LNCaP clone FGC (cell line): Measurements from ENCODE around the gene TMEM179.

Experiments
- DNase-seq: peaks from one replicate; pipeline ENCODE4 v3.0.0-alpha.2; 2011; ENCODE audit warnings: low read depth
- H3K4me3 ChIP-seq: 2 replicates; pipeline ENCODE4 v1.5.1; 2011; ENCODE audit warnings: mild to moderate bottlenecking, low read depth, low read length, control low read depth
- CTCF ChIP-seq: IDR thresholded peaks from 2 replicates; pipeline ENCODE4 v1.5.1; 2012; ENCODE audit warnings: mild to moderate bottlenecking; ENCODE audit not compliant: control insufficient read depth, insufficient read depth; ENCODE audit errors: extremely low read depth

TMEM179 gene

GRCh38 chr14:104579507-104579906 is 25.1 kb downstream of the TMEM179 start, which contains the start of gene C14orf180:
C14orf180 (plus strand) TSS chr14:104579764; CDS start chr14:104586431, 6,667 bp downstream.
- DNase-seq = no peak
- TF ChIP-seq CTCF = no peak
- H3K4me3 ChIP-seq = no peak within 1 kb of the TSS

DNA sequence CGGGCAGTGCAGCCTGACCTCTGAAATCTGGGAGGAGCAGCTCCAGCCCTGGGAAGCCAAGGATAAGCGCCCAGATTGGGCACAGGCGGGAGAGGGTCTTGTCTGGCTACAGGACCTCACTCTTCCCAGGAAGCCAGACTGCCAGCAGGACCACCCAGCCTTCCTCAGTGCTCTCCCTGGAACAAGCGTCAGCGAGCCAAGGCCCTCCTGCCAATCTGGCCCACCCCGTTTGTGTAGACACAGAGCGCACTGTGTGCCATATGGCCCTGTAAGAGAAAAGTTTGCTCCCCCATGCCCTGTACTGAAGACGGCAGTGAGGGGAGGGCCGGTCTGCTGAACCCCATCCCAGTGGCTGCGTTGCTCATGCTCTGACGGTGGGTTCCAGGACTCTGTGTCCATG is 26.3 kb downstream of the TMEM179 start:
- TF ChIP-seq CTCF = no peak
- H3K4me3 ChIP-seq = no peak overlapping the region
- DNase-seq = no peak

DNA sequence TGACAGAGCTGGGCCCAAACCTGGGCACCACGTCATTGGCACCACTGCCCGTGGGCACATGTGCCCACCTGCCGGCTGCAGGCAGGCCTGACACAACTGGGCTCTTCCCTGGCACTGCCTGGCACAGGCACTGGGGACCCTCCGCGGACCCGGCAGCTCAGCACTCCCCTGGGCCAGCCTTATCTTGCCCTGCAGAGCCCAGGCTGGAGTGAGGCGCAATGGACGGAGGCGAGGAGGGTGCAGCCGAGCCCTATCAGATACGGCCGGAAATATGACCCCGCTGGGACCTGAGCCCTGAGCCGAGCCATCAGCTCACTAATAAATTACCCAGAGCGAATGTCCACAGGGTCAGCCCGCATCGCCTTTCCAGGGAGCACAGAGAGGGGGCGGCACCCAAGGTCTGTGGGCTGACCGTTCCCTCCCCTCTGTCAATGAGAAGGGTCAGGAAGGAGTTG is 26.7 kb downstream of the TMEM179 start:
- no peak overlapping the region for H3K4me3 ChIP-seq
- DNase-seq = no peak
- no peak for TF ChIP-seq CTCF

- no peak for DNase-seq
Measured at GRCh38 chr14:104577426-104577825, 27.1 kb downstream of the TMEM179 start.

DNA sequence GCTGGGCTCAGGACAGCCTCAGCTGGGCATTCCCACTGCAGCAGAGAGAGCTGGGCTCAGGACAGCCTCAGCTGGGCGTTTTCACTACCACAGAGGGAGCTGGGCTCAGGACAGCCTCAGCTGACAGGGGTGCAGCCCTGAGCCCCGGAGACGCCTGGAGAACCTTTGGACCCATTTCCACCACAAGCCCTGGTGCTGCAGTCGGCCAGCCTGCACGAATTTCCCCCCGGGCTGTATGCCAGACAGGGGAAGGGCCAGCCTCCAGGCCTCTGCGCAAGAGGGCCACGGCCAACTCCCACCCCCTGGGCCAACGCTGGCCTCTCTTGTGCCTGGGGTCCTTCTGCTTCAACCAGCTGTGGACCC is 27.6 kb downstream of the TMEM179 start:
- no peak for TF ChIP-seq CTCF
- no peak for DNase-seq
- H3K4me3 ChIP-seq = no peak overlapping the region

More at GRCh38 chr14:104577426-104577825, 27.1 kb downstream of the TMEM179 start:
- no peak overlapping the region for H3K4me3 ChIP-seq
- TF ChIP-seq CTCF = no peak

DNA sequence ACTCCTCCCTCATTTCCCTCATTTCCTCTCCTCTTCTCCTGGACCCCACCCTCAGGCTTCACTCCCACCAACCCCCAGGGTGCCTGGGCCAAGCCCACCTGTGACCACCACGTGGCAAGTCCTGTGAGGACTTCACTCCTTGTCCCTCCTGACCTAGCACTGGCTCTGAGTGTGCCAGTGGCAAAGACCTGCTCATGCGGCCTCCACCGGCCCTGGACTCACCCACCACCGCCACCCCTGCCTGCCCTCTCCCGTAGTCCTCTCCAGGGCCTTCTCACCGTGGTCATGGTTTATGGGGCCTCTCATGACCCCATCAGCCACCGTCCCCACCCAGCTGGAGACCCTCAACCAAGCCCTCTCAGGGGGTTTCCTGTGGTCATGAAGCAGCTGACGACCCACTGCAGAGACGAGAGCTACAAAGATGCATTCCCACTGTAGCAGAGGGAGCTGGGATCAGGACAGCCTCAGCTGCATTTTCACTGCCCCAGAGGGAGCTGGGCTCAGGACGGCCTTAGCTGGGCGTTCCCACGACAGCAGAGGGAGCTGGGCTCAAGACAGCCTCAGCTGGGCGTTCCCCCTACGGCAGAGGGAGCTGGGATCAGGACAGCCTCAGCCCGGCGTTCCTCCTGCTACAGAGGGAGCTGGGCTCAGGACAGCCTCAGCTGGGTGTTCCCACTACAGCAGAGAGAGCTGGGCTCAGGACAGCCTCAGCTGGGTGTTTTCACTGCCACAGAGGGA is 28.2 kb downstream of the TMEM179 start:
- H3K4me3 ChIP-seq = no peak overlapping the region
- DNase-seq = no peak
- TF ChIP-seq CTCF = no peak
